IPS DF 19.7 (cell line): Measurements from ENCODE around the gene KCND1.

Experiments
- DNase-seq: peaks from one replicate; pipeline ENCODE4 v3.0.0-alpha.2; 2013; ENCODE audit warnings: low read depth, low spot score

Gene KCND1

GRCh38 chrX:48913605-48914366 is 57.9 kb downstream of the KCND1 start:
- no peak for DNase-seq

- no peak for DNase-seq
These were observed 60.0 kb downstream of the KCND1 start, which contains the start of gene SLC35A2 for GRCh38 chrX:48911412-48912182. SLC35A2 (minus strand) TSS chrX:48911646; CDS start chrX:48911636, 10 bp downstream.
